H1 (cell line): Measurements from ENCODE around the gene CACNA1B.
"Not testable (repeated sequence)": the region's sequence is repeated elsewhere in the genome, so short reads cannot be mapped to it uniquely, and the experiment has no call there.

ENCODE experiments used
- EGR1 ChIP-seq: IDR thresholded peaks from 2 replicates; pipeline ENCODE4 v1.6.1; 2011; ENCODE audit warnings: low read depth, low read length, borderline replicate concordance
- EZH2 ChIP-seq: fragments of 200-600 bp; sonication (generic); IDR thresholded peaks from 2 replicates; pipeline ENCODE4 v1.7.1; 2012; ENCODE audit warnings: low read depth, mild to moderate bottlenecking, moderate library complexity, low read length, inconsistent platforms; ENCODE audit not compliant: severe bottlenecking
- GTF2F1 ChIP-seq: IDR thresholded peaks from 2 replicates; pipeline ENCODE4 v1.6.1; 2012; ENCODE audit warnings: low read depth, low read length, improper control_type of control experiment, borderline replicate concordance
- JUND ChIP-seq: IDR thresholded peaks from 2 replicates; pipeline ENCODE4 v1.6.1; 2011; ENCODE audit warnings: mild to moderate bottlenecking, improper control_type of control experiment, low read length
- POLR2A ChIP-seq, 2 experiments: IDR thresholded peaks; 1 replicate in 1 of 2; 2 replicates in 1 of 2; pipeline ENCODE4 v1.6.1; 2011; ENCODE audit warnings: low read depth in 2 of 2, low read length in 2 of 2, mild to moderate bottlenecking in 2 of 2; ENCODE audit errors: control extremely low read depth in 1 of 2
- RAD21 ChIP-seq, 2 experiments: IDR thresholded peaks in 1 of 2; conservative IDR thresholded peaks in 1 of 2; 2 replicates each; pipeline ENCODE4 v1.6.1; 2011; ENCODE audit warnings: low read depth in 2 of 2, low read length in 2 of 2, improper control_type of control experiment in 1 of 2, inconsistent platforms in 1 of 2, mild to moderate bottlenecking in 1 of 2, moderate library complexity in 1 of 2
- TF ChIP-seq, protein P1 (sequence below), 3 experiments: IDR thresholded peaks; 1 replicate in 2 of 3; 2 replicates in 1 of 3; pipeline versions ENCODE4 v1.5.1 to v1.6.1; 2011; ENCODE audit warnings: low read length in 3 of 3, mild to moderate bottlenecking in 3 of 3, inconsistent platforms in 2 of 3, low read depth in 1 of 3, moderate library complexity in 1 of 3; ENCODE audit not compliant: insufficient read depth in 1 of 3; ENCODE audit errors: control extremely low read depth in 1 of 3

DNA sequence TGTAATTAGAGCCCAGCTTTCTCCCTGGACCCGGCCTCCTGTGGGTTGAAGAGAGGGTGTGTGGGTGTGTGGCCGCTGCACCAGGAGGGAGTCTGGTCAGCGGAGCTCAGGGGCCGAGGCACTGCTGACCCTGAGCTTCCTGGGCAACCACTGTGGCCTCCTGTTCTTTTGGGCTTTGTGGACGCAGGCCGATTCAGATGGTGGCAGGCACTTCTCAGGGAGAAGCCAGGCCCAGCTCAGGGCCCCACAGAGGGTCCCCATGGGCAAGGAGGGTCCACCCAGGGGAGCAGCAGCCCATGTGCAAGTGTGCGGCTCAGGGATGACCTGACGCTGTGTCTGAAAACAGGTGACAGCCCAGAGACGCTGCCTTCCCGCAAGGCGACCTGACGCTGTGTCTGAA lies 11.0 kb downstream of the CACNA1B start:
- TF ChIP-seq POLR2A (IDR thresholded peaks at IDR 0.05; ENCODE audit: control extremely low read depth in 1 of 2, low read depth in 2 of 2, low read length in 2 of 2); GTF2F1; JUND; EZH2; EGR1; RAD21 (IDR thresholded peaks at IDR 0.05 in 1 of 2, conservative IDR thresholded peaks at IDR 0.05 in 1 of 2; ENCODE audit: low read depth in 2 of 2, low read length in 2 of 2): not testable (repeated sequence)
- TF ChIP-seq, protein P1, sequence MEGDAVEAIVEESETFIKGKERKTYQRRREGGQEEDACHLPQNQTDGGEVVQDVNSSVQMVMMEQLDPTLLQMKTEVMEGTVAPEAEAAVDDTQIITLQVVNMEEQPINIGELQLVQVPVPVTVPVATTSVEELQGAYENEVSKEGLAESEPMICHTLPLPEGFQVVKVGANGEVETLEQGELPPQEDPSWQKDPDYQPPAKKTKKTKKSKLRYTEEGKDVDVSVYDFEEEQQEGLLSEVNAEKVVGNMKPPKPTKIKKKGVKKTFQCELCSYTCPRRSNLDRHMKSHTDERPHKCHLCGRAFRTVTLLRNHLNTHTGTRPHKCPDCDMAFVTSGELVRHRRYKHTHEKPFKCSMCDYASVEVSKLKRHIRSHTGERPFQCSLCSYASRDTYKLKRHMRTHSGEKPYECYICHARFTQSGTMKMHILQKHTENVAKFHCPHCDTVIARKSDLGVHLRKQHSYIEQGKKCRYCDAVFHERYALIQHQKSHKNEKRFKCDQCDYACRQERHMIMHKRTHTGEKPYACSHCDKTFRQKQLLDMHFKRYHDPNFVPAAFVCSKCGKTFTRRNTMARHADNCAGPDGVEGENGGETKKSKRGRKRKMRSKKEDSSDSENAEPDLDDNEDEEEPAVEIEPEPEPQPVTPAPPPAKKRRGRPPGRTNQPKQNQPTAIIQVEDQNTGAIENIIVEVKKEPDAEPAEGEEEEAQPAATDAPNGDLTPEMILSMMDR (IDR thresholded peaks at IDR 0.05; ENCODE audit: control extremely low read depth in 1 of 3, insufficient read depth in 1 of 3, low read depth in 1 of 3, low read length in 3 of 3), result not testable (repeated sequence)
